ENCODE data around the gene PKD1.

GRCh38 chr16:2086812-2087747, 48.6 kb downstream of the PKD1 start:
- no peak for TF ChIP-seq ZNF274 (IDR thresholded peaks at IDR 0.05; ENCODE audit: low read depth, low read length)
- TF ChIP-seq YY1 (IDR thresholded peaks at IDR 0.05; ENCODE audit: insufficient read depth, insufficient read length): no peak
